Heart right ventricle (tissue), 16 donors: Measurements from ENCODE around the gene TBCB. TPM values are rescaled to one million over a fixed set of nuclear protein-coding genes. Genes with fewer than 3 reads are reported as not detected.
A peak's percentile ranks its signal among the peaks of the same experiment; 100 is the strongest.

Experiments
- ATAC-seq, 8 donors: fragments of 200-7000 bp; cut with Tn5 transposase; one replicate each; pipeline ENCODE4 v1.9.1; 2020; ENCODE audit warnings: mild to moderate bottlenecking in 8 of 8, moderate library complexity in 8 of 8, moderate number of reproducible peaks in 1 of 8
- DNase-seq, 2 donors: peaks; one replicate each; pipeline ENCODE4 v3.0.0-alpha.2; 2020
- H3K27ac ChIP-seq, 10 donors: fragments of 200-600 bp; sonication (generic) in 2 of 10; one replicate each; pipeline versions ENCODE4 v1.5.0 to v1.8.0; 2020 to 2022; ENCODE audit warnings: mild to moderate bottlenecking in 3 of 10
- H3K27me3 ChIP-seq, 7 donors: fragments of 200-600 bp; one replicate each; pipeline ENCODE4 v1.8.0; 2021 to 2022; ENCODE audit warnings: mild to moderate bottlenecking in 2 of 7
- H3K36me3 ChIP-seq, 9 donors: fragments of 200-600 bp; sonication (generic) in 1 of 9; one replicate each; pipeline versions ENCODE4 v1.5.0 to v1.8.0; 2020 to 2022; ENCODE audit warnings: mild to moderate bottlenecking in 2 of 9
- H3K4me1 ChIP-seq, 9 donors: fragments of 200-600 bp; sonication (generic) in 1 of 9; one replicate each; pipeline versions ENCODE4 v1.5.0 to v1.8.0; 2020 to 2022; ENCODE audit warnings: mild to moderate bottlenecking in 4 of 9
- H3K4me3 ChIP-seq, 10 donors: fragments of 200-600 bp; sonication (generic) in 2 of 10; one replicate each; pipeline versions ENCODE4 v1.5.0 to v1.8.0; 2020 to 2022; ENCODE audit warnings: mild to moderate bottlenecking in 7 of 10, moderate library complexity in 2 of 10
- H3K9me3 ChIP-seq, 11 donors: fragments of 200-600 bp in 10 of 11; sonication (generic) in 2 of 11; one replicate each; pipeline versions ENCODE4 v1.5.0 to v1.8.0; 2013 to 2022; ENCODE audit warnings: mild to moderate bottlenecking in 2 of 11, control low read depth in 1 of 11, moderate library complexity in 1 of 11
- whole genome bisulfite sequencing, 2 donors: extraction: QIAGEN DNeasy Blood & Tissue Kit; methylation state at CpG; one replicate each; pipeline ENCODE4 v1.1.7; 2013; ENCODE audit warnings: inconsistent platforms in 1 of 2; 5-methylcytosine and 5-hydroxymethylcytosine counted together
- intact Hi-C, 10 donors: fragments of 100-400 bp; cut with DNase I; formaldehyde crosslinking; loops; one replicate each; pipeline versions ENCODE4 v1.11.1 to v1.14.2; 2022
- polyA plus RNA-seq, 2 donors: library from polyadenylated mRNA; stranded (reverse); fragments of 200-250 nt; gene quantifications; one replicate each; pipeline ENCODE4 v1.2.3, GENCODE V29; 2013
- total RNA-seq, 10 donors: library from RNA; stranded (reverse); fragmentation: NEBNext Ultra II Directional in 3 of 10; extraction: Animal tissue kit (Norgen Biotek cat#: 25700) in 3 of 10; gene quantifications; one replicate each; pipeline versions ENCODE4 v1.2.1 to v1.2.4, GENCODE V29; 2021 to 2023
- TF ChIP-seq, protein P1 (sequence below), 9 donors: fragments of 200-600 bp; sonication (generic) in 2 of 9; IDR thresholded peaks; one replicate each; pipeline versions ENCODE4 v1.5.0 to v1.8.0; 2021 to 2022; ENCODE audit warnings: antibody characterized with exemption in 9 of 9, mild to moderate bottlenecking in 5 of 9, moderate library complexity in 1 of 9
- donor health status: Arrhythmogenic right ventricular cardiomyopathy.
- donor health status: ischemic (EF 13 %, LVEDD 7.1; RV severe dilation, severe dysfunction).
- donor health status: healthy with polysubstance abuse.
- donor health status: DM: no; HTN: yes; CAD: no.
- donor health status: DM: no; HTN: no; CAD: no.
- donor health status: ischemic (EF 25% LVEDD 6.9; RV normal size, moderate dysfunction).
- donor health status: ischemic (EF 25% LVEDD 5.7; RV mildly dilated, moderate dysfunction).
- donor health status: healthy.
- donor health status: DM: yes; HTN: yes; CAD: no.
- donor health status: Ischemic cardiomyopathy.
- donor health status: ischemic (EF 35%, LVEDD 5.7; RV mildly dilated, moderate dysfunction).
- donor health status: nonischemic (EF 11% LVEDD 7.7; RV severe dilation, severe dysfunction).
- donor health status: DM: yes; HTN: yes; CAD: no.
- donor health status: PGD.
- donor health status: ischemic (EF 29% LVEDD 5.4; RV normal size, mild dysfunction).
- donor health status: nonischemic (EF 23%, LVEDD 6.1; RV moderate dilation, normal function).

TBCB gene
- total and polyA plus RNA-seq, 12 donors: 73.0 to 193 (median 99.2) TPM

DNA sequence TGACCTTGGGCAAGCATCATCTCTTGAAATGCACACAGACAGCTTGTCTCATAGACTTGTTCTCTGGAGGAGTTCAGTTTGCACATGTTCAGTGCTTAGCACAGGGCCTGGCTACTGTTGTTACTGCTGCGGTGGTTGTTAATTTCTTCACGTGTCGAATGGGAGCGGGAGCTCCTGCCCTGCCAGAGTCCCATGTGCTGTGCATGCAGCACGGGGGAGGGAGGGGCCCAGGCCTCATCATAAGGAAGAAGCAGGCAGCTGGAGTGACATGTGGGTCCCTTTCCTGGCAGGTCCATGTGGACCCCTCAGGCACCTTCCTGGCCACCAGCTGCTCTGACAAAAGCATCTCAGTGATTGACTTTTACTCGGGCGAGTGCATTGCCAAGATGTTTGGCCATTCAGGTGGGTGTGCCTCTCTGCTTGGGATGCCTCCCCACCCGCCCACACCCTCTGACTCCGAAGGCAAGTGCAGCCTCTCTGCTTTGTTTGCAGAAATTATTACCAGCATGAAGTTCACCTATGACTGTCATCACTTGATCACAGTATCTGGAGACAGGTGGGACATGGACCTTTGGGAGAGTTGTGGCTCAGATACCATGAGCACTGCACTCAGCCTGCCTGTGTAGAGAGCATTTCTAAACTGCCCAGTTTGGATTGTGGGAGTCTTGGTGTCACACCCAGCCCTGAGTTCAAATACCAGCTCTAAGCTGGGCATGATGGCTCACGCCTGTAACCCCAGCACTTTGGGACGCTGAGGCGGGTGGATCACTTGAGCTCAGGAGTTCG lies 24.2 kb upstream of the TBCB start:
- WGBS, 2 donors: 88 to 91% methylated on average over 13 of the region's 13 CpGs
- DNase-seq: no peak
- TF ChIP-seq, protein P1, sequence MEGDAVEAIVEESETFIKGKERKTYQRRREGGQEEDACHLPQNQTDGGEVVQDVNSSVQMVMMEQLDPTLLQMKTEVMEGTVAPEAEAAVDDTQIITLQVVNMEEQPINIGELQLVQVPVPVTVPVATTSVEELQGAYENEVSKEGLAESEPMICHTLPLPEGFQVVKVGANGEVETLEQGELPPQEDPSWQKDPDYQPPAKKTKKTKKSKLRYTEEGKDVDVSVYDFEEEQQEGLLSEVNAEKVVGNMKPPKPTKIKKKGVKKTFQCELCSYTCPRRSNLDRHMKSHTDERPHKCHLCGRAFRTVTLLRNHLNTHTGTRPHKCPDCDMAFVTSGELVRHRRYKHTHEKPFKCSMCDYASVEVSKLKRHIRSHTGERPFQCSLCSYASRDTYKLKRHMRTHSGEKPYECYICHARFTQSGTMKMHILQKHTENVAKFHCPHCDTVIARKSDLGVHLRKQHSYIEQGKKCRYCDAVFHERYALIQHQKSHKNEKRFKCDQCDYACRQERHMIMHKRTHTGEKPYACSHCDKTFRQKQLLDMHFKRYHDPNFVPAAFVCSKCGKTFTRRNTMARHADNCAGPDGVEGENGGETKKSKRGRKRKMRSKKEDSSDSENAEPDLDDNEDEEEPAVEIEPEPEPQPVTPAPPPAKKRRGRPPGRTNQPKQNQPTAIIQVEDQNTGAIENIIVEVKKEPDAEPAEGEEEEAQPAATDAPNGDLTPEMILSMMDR (IDR thresholded peaks at IDR 0.05): no peak
- ATAC-seq: no peak
- Histone ChIP-seq H3K36me3 (peaks cover 0 to 57% (median 0%) of the 10 kb centered on the region in 9 donors), H3K27me3 (no peaks in the 10 kb centered on the region), H3K4me3 (no peak overlapping the region), H3K9me3 (no peaks in the 10 kb centered on the region), H3K4me1 (peaks cover 0 to 12% (median 5%) of the 10 kb centered on the region in 9 donors), H3K27ac (no peak overlapping the region)
- intact Hi-C loops: no loop called here

DNA sequence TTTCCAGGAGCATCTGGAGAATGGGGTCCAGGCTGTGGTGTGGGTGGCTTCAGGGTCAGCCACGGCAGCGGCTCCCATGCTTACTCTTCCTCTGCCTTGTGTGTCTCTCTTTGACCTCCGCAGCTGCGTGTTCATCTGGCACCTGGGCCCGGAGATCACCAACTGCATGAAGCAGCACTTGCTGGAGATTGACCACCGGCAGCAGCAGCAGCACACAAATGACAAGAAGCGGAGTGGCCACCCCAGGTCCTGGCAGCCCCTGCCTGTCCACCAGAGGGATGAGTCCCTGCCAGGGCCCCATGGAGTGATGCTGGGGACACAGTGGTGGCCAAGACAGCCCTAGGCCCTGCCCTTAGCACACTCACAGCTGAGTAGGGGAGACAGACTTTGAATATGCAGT lies 22.7 kb upstream of the TBCB start:
- TF ChIP-seq, protein P1 (IDR thresholded peaks at IDR 0.05): no peak
- peaks cover 0 to 54% (median 0%) of the 10 kb centered on the region in 9 donors for H3K36me3 ChIP-seq
- peak overlapping the region in 2 of 10 donors; percentile 20 to 69 for H3K27ac ChIP-seq
- H3K27me3 ChIP-seq: no peaks in the 10 kb centered on the region
- intact Hi-C loops: no loop called here
- DNase-seq: no peak
- no peak overlapping the region for H3K4me3 ChIP-seq
- no peaks in the 10 kb centered on the region for H3K9me3 ChIP-seq
- no peak for ATAC-seq
- 87 to 95% methylated on average over 7 of the region's 7 CpGs for WGBS, 2 donors
- H3K4me1 ChIP-seq: peaks cover 0 to 20% (median 6%) of the 10 kb centered on the region in 9 donors

GRCh38 chr19:36093146-36093662 lies 22.1 kb upstream of the TBCB start:
- ATAC-seq: peak in 2 of 8 donors; percentile 18 to 26
- Histone ChIP-seq H3K36me3 (peaks cover 0 to 48% (median 0%) of the 10 kb centered on the region in 9 donors), H3K4me1 (peaks cover 0 to 20% (median 6%) of the 10 kb centered on the region in 9 donors), H3K9me3 (no peaks in the 10 kb centered on the region), H3K27ac (peak overlapping the region in 8 of 10 donors; percentile 20 to 76 (median 64)), H3K27me3 (no peaks in the 10 kb centered on the region), H3K4me3 (no peak overlapping the region)
- TF ChIP-seq, protein P1 (IDR thresholded peaks at IDR 0.05): no peak
- whole genome bisulfite sequencing, 2 donors: 76 to 77% methylated on average over 5 of the region's 5 CpGs
- no peak for DNase-seq
- intact Hi-C loops: no loop called here

- Histone ChIP-seq H3K36me3 (peaks cover 0 to 45% (median 0%) of the 10 kb centered on the region in 9 donors), H3K9me3 (no peaks in the 10 kb centered on the region), H3K4me1 (peaks cover 0 to 20% (median 6%) of the 10 kb centered on the region in 9 donors), H3K27ac (peak overlapping the region in 9 of 10 donors; percentile 20 to 76 (median 62)), H3K27me3 (no peaks in the 10 kb centered on the region), H3K4me3 (no peak overlapping the region)
- WGBS, 2 donors: 29 to 70% methylated on average over 6 of the region's 6 CpGs
- ATAC-seq: peak; percentile 58 to 92 (median 84)
- peak in 1 of 2 donors; percentile 54 for DNase-seq
- TF ChIP-seq, protein P1 (IDR thresholded peaks at IDR 0.05): no peak
- intact Hi-C loops: no loop called here
These were observed 21.6 kb upstream of the TBCB start for GRCh38 chr19:36093687-36094086.
